ENCODE measurements around the gene ATP6V1E1. TPM values are rescaled to one million over a fixed set of nuclear protein-coding genes. Genes with fewer than 3 reads are reported as not detected.
A peak's percentile ranks its signal among the peaks of the same experiment; 100 is the strongest.

The ATP6V1E1 gene
- total and polyA plus RNA-seq, 2 experiments from 2014 or later, result 75.2 to 113 TPM

DNA sequence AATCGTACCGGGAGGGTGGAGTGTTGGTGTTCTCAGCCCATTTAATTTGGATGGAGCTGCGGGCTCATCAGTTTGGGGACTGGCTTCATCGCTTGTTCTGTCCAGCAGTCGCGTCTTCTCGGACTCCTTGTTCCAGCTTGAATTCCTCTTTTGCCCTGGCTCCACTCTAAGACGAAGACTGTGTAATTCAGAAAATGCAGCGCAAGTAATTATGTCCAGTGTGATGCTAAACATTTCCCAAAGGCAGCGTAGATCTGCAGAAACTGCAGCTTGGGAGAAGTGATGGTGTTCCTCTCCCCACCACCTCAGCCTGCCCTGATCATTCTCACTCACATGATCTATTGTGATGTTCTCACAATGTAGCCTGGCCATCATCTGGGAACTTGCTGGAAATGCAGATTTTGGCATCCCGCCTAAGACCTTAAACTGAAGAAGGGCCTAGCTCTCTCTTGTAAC, 64.6 kb downstream of the ATP6V1E1 start:
- H3K9me3 ChIP-seq (ENCODE audit: low read depth), result no peaks in the 10 kb centered on the region
- H3K27me3 ChIP-seq, result no peaks in the 10 kb centered on the region
- H3K36me3 ChIP-seq, result no peaks in the 10 kb centered on the region
- H3K27ac ChIP-seq, result peak overlapping the region; percentile 49
- H3K4me3 ChIP-seq, result no peak overlapping the region
- peaks cover 22% of the 10 kb centered on the region for H3K4me1 ChIP-seq (ENCODE audit: low read depth)
- TF ChIP-seq, protein P1, sequence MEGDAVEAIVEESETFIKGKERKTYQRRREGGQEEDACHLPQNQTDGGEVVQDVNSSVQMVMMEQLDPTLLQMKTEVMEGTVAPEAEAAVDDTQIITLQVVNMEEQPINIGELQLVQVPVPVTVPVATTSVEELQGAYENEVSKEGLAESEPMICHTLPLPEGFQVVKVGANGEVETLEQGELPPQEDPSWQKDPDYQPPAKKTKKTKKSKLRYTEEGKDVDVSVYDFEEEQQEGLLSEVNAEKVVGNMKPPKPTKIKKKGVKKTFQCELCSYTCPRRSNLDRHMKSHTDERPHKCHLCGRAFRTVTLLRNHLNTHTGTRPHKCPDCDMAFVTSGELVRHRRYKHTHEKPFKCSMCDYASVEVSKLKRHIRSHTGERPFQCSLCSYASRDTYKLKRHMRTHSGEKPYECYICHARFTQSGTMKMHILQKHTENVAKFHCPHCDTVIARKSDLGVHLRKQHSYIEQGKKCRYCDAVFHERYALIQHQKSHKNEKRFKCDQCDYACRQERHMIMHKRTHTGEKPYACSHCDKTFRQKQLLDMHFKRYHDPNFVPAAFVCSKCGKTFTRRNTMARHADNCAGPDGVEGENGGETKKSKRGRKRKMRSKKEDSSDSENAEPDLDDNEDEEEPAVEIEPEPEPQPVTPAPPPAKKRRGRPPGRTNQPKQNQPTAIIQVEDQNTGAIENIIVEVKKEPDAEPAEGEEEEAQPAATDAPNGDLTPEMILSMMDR (IDR thresholded peaks at IDR 0.05; ENCODE audit: low read depth, low read length), result no peak
- peak in 1 of 2 donors; percentile 75 for DNase-seq (ENCODE audit: low read depth in 1 of 2, low spot score in 1 of 2)

GRCh38 chr22:17562906-17563870, 65.4 kb downstream of the ATP6V1E1 start, which contains the start of gene SLC25A18:
SLC25A18 (plus strand) TSS chr22:17563498; CDS start chr22:17579945, 16,447 bp downstream.
- Histone ChIP-seq H3K4me3 (no peak within 1 kb of the TSS), H3K9me3 (ENCODE audit: low read depth) (no peaks in the 10 kb centered on the region), H3K27ac (peak within 1 kb of the TSS; percentile 49), H3K36me3 (no peaks in the 10 kb centered on the region), H3K27me3 (no peaks in the 10 kb centered on the region), H3K4me1 (ENCODE audit: low read depth) (peaks cover 22% of the 10 kb centered on the region)
- peak; percentile 39 to 80 for DNase-seq (ENCODE audit: low read depth in 1 of 2, low spot score in 1 of 2)
- TF ChIP-seq, protein P1 (IDR thresholded peaks at IDR 0.05; ENCODE audit: low read depth, low read length), result peak; percentile 29

DNA sequence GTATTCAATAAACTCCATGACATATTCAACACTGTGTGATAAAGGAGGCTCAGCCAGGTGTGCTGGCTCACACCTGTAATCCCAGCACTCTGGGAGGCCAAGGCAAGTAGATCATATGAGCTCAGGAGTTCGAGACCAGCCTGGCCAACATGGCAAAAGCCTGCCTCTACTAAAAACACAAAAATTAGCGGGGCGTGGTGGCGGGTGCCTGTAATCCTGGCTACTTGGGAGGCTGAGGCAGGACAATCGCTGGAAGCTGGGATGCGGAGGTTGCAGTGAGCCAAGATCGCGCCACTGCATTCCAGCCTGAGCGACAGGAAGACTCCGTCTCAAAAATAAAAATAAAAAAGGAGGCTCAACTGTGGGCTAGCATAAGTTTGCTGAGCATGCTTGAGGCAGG, 69.4 kb downstream of the ATP6V1E1 start:
- H3K36me3 ChIP-seq, result peaks cover 9% of the 10 kb centered on the region
- DNase-seq (ENCODE audit: low read depth in 1 of 2, low spot score in 1 of 2), result no peak
- H3K4me1 ChIP-seq (ENCODE audit: low read depth), result peaks cover 22% of the 10 kb centered on the region
- no peaks in the 10 kb centered on the region for H3K27me3 ChIP-seq
- H3K9me3 ChIP-seq (ENCODE audit: low read depth), result no peaks in the 10 kb centered on the region
- TF ChIP-seq, protein P1 (IDR thresholded peaks at IDR 0.05; ENCODE audit: low read depth, low read length), result no peak
- H3K27ac ChIP-seq, result no peak overlapping the region
- no peak overlapping the region for H3K4me3 ChIP-seq

DNA sequence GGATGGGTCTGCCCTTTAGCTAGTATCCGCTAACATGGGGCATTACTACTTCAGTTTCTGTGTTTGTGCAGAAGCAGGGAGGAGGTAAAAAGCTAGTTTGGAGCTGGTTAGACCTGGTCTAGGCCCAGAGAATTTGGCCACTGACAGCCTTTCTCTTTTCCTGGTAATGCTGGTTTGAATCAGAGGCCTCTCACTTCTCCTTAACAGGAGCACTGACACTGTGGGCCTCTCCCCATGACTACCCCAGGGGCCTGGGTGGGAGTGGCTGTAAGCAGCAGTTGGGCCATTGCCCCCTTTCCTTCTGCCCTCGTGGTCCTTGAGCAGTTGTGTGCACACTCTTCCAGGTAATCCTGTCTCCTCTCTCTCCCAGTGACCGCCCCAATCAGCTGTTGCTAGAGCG, 73.7 kb downstream of the ATP6V1E1 start:
- Histone ChIP-seq H3K27ac (no peak overlapping the region), H3K4me1 (ENCODE audit: low read depth) (no peaks in the 10 kb centered on the region), H3K27me3 (no peaks in the 10 kb centered on the region), H3K36me3 (peaks cover 36% of the 10 kb centered on the region), H3K9me3 (ENCODE audit: low read depth) (no peaks in the 10 kb centered on the region), H3K4me3 (no peak overlapping the region)
- no peak for DNase-seq (ENCODE audit: low read depth in 1 of 2, low spot score in 1 of 2)
- TF ChIP-seq, protein P1 (IDR thresholded peaks at IDR 0.05; ENCODE audit: low read depth, low read length), result no peak

DNA sequence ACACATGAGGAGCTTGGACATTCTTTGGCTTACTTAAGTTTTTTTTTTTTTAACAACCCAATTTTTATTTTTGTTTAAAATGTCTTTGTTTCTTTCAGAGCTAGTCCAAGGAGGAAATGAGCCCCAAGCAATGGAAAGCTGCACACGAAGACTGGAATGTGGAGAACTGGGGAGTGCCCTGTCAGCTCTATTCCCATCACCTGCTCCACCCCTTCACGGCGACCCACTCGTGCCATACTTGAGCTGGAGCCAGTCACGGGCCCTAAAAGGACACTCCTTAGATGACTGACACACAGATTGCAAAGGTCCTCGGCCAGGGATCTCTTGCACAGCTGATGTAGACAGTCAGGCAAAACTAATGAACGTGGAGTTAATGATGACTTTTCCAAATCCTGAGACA, 75.8 kb downstream of the ATP6V1E1 start:
- Histone ChIP-seq H3K4me3 (no peak overlapping the region), H3K9me3 (ENCODE audit: low read depth) (no peaks in the 10 kb centered on the region), H3K27ac (peak overlapping the region; percentile 40), H3K36me3 (peaks cover 50% of the 10 kb centered on the region), H3K4me1 (ENCODE audit: low read depth) (no peaks in the 10 kb centered on the region), H3K27me3 (no peaks in the 10 kb centered on the region)
- TF ChIP-seq, protein P1 (IDR thresholded peaks at IDR 0.05; ENCODE audit: low read depth, low read length), result no peak
- DNase-seq (ENCODE audit: low read depth in 1 of 2, low spot score in 1 of 2), result peak in 1 of 2 donors; percentile 23
